Measurements from ENCODE around the gene CLDN1.
"Not testable (repeated sequence)": the region's sequence is repeated elsewhere in the genome, so short reads cannot be mapped to it uniquely, and the experiment has no call there.

CLDN1 gene

DNA sequence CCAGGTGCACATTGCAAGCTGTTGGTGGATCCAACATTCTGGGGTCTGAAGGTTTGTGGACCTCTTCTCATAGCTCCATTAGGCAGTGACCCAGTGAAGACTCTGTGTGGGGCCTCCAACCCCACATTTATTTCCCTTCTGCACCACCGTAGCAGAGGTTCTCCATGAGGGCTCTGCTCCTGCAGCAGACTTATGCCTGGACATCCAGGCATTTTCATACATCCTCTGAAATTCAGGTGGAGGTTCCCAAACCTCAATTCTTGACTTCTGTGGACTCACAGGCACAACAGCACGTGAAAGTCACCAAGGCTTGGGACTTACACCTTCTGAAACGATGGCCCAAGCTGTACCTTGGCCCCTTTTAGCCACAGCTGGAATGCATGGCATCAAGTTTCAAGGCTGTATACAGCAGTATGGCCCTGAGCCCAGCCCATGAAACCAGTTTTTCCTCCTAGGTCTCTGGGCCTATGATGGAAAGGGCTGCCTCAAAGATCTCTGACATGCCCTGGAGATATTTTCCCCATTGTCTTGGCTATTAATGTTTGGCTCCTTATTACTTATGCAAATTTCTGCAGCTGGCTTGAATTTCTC lies 30.2 kb downstream of the CLDN1 start:
- no peak for DNase-seq (ENCODE audit: low spot score)

DNA sequence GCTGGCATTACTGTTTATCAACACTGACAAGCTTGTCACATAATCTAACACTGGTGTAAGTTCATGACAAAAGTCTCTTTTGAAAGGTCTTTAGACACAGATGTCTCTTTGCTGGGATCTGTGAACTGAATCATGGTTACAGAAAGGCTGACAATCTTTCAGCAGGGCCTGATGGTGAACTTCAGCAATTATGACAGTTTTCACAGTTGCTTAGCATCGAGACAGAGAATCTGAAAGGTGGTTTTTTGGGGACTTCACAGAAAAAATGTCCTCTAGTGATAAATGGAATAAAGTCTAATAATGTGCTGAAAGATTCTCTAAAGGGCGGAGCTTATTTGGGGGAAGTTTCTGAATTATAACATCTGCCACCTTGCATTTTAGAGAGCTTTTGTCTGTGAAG lies 32.3 kb downstream of the CLDN1 start:
- no peak for DNase-seq (ENCODE audit: low spot score)

DNA sequence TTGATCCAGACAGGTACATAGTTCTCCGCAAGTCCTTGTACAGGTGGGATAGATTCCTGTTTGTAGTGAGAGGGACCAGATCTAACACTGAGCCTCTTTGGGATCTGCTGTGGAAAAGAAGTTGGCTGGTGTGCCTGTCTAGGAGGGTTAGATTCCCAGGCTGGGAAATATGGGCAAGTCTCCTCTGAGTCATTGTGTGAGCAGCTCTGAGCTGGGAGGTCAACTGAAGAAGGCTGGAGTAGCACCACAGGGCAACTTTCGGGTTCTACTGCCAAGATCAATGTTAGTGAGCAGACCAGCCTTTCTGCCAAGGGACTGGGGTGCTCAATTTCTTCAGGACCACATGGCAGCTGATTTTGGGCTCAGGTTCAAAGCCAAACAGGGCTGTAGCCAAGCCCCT lies 33.4 kb downstream of the CLDN1 start:
- DNase-seq (ENCODE audit: low spot score): no peak

DNA sequence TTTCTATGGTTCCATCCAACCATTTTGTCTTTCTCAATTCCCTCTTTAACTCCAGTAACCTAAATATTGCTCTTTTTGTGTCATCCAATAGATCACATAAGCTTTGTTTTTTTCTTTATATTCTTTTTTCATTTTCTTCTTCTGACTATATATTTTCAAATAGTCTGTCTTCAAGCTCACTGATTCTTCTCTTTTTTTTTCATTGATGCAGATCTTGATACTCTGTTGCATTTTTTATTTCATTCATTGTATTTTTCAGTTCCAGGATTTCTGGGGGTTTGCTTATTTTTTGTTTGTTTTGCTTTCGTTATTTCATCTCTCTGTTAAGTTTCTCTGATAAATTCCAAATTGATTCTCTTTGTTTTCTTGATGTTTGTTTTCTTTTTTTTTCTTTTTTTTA lies 36.2 kb downstream of the CLDN1 start:
- no peak for DNase-seq (ENCODE audit: low spot score)

DNA sequence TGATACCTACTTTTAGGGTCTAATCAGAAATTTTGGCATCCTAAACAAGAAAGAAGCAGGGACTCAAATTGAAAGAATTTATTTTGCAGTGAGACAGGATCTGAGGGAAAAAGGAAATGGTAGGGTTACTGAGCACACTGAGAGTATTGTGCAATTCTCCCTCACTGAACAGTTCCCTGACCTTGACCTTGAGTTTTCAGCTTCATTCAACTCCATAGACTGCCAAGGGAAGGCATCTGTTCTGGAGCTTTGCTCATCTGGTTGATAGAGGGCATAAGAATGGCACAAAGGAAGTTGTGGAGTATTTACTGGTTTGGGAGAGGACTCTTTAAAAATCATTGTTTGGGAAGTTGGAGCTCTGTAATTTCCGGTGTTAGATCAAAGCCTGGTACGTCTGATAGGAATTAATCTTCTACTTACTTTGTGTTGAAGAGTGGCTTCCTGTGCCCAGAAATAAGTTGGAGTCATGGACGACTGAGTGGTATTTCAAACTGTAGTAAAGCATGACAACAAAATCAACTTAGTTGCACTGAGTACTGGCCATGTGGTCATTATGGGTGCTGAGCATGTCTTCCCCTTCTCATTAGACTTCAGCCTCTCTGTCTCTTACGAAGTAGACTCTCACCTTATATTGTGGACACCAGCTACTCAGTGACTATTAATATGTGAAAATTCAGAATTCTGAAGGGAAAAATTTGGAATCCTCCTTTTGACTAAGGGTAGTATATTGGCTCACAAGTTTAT lies 40.8 kb downstream of the CLDN1 start:
- peak; percentile 24 for DNase-seq (ENCODE audit: low spot score)

DNA sequence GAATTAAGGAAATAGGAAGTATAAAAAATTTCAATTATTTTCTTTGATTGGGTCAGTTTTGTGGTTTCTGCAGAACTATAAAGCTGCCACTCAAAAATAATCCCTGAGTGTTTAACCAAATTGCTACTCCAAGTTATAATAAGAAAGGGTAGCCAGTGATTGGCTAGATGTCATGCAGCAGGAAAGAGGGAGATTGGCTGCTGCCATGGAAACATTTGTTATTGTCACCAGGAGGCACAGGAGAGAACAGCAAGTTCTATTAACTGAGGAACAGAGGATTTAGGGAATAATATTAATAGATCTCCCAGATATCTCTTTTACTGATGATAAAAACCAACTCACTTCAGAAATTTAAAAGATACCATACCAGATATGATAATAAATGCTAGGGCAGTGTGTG lies 42.6 kb downstream of the CLDN1 start:
- no peak for DNase-seq (ENCODE audit: low spot score)

DNA sequence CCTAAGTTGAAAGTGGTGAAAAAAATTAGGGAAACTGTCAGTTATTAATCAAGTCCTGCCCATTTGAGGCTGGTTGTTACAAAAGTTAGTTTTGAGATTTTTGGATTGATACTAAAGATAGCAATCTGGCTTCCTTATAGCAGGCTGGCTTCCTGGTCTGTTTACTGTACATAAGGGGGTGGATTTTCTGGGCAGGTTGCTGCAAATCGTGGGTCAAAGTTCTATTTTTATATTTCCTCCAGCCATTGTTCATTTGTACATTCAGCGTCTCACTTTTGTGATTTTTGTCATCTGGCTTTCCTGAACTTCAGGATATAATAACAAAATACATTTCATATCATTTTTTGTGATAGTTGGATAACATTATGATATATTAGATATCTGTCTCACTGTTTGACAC lies 49.5 kb downstream of the CLDN1 start:
- no peak for DNase-seq (ENCODE audit: low spot score)

DNA sequence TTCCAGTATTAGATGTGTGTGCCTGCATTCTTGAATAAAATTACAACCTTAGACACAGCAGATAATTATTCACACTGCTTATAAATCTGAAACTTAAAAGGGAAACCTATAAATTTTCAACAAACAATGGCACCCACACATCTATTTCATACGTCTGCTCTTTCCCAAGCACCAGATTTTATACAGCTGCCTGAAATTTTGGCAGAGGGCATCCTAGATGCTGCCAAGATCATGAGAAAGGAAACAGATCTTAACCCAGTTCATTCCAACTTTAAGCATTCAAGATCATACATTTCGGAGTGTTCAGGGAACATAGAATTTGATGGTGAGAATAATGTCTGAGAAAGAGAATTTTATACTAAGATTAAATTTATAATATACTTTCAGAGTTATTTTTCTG lies 53.1 kb downstream of the CLDN1 start:
- DNase-seq (ENCODE audit: low spot score): no peak

DNA sequence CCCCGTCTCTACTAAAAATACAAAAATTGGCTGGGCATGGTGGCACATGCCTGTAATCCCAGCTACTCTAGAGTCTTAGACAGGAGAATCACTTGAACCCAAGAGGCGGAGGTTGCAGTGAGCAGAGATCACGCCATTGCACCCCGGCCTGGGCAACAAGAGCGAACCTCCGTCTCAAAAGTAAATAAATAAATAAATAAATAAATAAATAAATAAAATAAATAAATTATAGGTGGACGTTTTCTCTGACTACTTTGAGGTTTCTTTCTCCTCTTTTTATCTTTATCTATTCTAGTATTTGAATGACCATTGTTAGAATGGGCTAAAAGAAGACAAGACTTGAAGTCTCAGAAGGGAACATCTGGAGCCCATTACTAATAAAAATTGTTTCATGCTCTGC lies 54.8 kb downstream of the CLDN1 start:
- DNase-seq (ENCODE audit: low spot score): not testable (repeated sequence)

DNA sequence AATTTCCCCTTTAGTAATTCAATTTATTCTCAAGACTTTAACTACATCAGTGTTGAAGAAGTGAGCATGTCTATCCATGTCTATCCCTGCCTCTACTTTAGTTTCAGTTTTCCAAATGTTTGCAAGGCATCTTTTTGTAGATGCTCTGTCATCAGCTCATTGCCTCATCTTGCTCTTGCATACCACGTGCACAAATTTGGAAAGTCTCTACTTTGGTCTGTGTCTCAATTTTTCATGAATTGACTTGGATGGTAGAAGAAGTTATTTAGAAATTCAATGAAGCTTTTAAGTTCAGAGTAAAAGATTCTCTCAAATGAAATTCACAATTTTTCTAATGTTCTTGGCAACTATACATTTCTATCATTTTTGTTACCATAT lies 55.3 kb downstream of the CLDN1 start:
- DNase-seq (ENCODE audit: low spot score): no peak

DNA sequence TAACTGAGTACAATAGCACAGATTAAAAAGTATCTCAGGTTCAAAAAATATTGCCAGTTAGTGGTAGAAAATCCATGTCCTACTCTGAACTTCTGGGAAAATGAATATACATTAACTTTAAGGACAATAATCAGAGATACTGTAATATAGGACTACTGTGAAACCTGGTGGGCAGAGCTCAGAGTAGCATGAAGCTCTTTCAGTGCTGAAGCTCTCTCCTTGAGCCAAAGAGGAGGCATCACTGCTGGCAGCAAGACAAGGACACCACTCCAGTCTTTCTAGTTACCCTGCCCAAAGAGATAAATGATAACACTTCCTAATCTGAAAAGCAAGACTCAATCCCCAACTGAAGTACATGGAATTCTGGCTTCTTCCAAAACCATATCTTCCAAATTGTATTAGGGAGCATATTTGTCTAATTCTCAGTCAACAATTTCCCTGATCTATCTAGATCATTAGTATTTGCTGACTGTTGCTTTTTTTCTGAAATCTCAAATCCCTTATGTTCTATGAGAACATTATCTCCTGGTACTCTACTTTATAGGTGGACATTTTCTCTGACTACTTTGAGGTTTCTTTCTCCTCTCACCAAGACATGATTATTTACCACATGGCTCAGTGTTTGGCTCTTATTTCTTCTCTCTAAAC lies 55.9 kb downstream of the CLDN1 start:
- no peak for DNase-seq (ENCODE audit: low spot score)

DNA sequence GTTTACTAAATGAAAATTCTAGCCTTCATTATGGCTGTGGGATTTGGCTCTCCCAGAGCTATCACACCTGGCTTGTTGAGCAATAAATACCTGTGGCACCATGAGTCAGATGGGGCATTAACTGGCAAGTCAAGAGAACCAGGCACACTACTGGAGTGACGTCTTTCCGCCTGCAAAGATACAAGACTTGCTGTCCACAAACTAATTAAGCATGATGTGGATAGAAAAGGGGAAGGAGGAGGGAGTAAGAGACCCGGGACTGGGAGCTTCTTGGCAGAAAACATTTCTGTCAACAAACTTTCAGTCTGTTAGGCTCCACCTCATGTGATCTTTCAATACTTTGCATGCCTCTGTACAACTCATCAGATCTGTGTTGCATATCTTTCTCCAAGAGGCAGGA lies 56.5 kb downstream of the CLDN1 start:
- DNase-seq (ENCODE audit: low spot score): no peak

DNA sequence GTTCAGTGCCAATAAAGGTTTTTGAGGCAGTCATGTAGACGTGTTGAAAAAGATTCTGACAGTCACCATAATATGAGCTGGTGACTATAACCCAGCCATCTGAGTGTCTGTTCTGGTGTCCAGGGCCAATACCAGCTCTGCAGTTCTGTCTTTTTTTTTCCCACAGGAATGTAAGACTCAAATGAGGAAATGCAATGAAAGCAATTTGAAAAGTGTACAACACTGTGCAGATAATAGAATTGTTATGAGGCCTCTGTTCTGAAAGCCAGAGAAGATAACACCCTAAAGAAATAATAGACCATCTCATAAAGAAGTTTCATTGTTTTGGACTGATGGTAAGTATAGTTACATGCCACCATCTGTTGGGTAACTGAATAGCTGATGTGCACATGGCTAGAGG lies 57.1 kb downstream of the CLDN1 start:
- no peak for DNase-seq (ENCODE audit: low spot score)

DNA sequence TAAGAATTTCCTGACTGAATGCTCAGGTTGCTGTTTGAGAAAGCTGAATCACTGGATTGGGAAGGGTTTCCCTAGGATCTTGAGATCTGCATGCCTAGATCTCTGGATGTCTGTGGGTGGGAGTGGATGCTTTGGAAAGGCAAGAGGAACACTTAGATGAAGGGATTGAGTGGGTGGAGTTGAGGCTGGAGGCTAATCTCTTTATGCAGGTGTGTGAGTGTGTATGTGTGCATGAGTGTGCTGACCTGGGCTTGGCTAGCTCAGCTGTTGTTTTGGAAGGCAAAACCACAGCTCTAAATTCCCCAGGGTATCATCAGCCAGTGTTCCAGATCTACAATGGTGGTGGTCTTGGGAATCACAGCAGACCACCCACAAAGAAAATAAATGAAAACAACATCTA lies 60.5 kb downstream of the CLDN1 start:
- DNase-seq (ENCODE audit: low spot score): no peak

DNA sequence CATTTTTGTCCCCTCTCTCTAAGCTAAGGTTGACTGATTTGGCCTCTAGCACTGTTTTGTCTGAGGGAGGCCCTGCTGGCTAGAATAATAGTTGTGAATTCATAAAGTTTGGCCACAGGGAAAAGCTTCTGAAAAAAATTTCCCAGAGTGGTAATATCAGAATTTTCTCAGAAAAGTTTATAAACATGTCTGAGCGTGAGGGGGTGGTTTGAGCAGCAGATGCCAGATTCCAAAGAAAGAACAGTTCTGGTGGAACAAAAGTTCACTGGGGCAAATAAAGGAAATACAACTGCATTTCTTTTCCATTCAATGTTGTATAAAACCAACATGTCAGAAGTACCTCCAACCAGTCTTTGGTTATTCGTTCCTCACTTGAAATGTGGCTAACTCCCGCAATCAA lies 61.2 kb downstream of the CLDN1 start:
- DNase-seq (ENCODE audit: low spot score): no peak

DNA sequence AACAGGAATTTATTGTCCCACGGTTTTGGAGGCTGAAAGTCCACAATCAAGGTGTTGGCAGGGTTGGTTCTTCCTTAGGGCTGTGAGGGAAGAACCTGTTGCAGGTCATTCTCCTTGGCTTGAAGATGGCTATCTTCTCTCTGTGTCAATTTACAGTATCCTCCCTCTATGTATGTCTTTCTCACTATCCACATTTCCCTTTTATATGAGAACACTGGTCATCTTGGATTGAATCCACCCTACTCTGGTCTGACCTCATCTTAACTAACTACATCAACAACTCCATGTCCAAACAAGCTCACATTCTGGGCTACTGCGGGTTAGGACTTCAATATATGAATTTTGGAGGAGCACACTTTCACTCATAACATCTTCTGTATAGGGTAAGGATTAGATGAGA lies 61.9 kb downstream of the CLDN1 start:
- DNase-seq (ENCODE audit: low spot score): no peak

DNA sequence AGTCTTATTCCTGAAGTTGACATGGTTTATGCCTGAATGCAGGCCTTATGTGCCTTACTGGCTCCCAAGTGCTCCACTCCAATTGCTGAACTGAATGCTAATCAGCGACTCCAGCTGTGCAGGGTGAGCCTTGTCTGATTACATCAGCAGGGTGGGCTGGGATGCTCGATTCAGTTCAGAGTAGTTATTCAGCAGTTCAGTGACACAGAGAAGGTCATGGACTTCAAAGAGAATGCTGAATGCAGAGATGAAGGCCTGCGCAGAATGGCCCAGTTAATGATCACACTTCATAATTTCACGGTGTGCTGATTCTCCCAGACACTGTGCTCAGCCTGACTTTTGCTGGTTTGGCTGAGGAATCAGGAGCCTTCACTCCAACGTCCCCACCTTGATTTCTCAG lies 63.6 kb downstream of the CLDN1 start:
- peak; percentile 31 for DNase-seq (ENCODE audit: low spot score)
